NT2/D1 (cell line): Measurements from ENCODE around the gene ZNF618.

Experiments
- DNase-seq: peaks from one replicate; pipeline ENCODE4 v3.0.0-alpha.2; 2011; ENCODE audit warnings: low read depth, low spot score
- H3K27me3 ChIP-seq: 2 replicates; pipeline ENCODE4 v1.6.0; 2011; ENCODE audit warnings: mild to moderate bottlenecking; ENCODE audit not compliant: insufficient read length, insufficient read depth
- H3K36me3 ChIP-seq: 2 replicates; pipeline ENCODE4 v1.6.1; 2011; ENCODE audit warnings: mild to moderate bottlenecking, low read length, mixed read lengths; ENCODE audit not compliant: insufficient read depth, insufficient read length
- H3K4me1 ChIP-seq: 2 replicates; pipeline ENCODE4 v1.5.1; 2011; ENCODE audit not compliant: insufficient read depth, insufficient read length
- H3K4me3 ChIP-seq: 2 replicates; pipeline ENCODE4 v1.5.1; 2011; ENCODE audit warnings: low read depth; ENCODE audit not compliant: insufficient read length
- H3K9ac ChIP-seq: 2 replicates; pipeline ENCODE4 v1.6.0; 2011; ENCODE audit warnings: low read depth; ENCODE audit not compliant: insufficient read length
- H3K9me3 ChIP-seq: 2 replicates; pipeline ENCODE4 v1.5.1; 2011; ENCODE audit warnings: mild to moderate bottlenecking, low read length; ENCODE audit not compliant: insufficient read depth
- SUZ12 ChIP-seq: IDR thresholded peaks from 2 replicates; pipeline ENCODE4 v1.6.1; 2011; ENCODE audit not compliant: insufficient read length, insufficient read depth; ENCODE audit errors: extremely low read depth
- YY1 ChIP-seq: IDR thresholded peaks from 2 replicates; pipeline ENCODE4 v1.6.1; 2011; ENCODE audit not compliant: insufficient read length, insufficient read depth
- ZNF274 ChIP-seq: IDR thresholded peaks from 2 replicates; pipeline ENCODE4 v1.6.1; 2011; ENCODE audit warnings: mild to moderate bottlenecking, low read depth, low read length

ZNF618 gene

GRCh38 chr9:114000063-114000454 is 124.0 kb downstream of the ZNF618 start:
- TF ChIP-seq YY1 (no peak), ZNF274 (no peak), SUZ12 (no peak)
- peaks cover 8% of the 10 kb centered on the region for H3K4me1 ChIP-seq
- H3K27me3 ChIP-seq = no peaks in the 10 kb centered on the region
- H3K9me3 ChIP-seq = no peaks in the 10 kb centered on the region
- DNase-seq = no peak
- no peak overlapping the region for H3K4me3 ChIP-seq
- no peak overlapping the region for H3K9ac ChIP-seq
- peaks cover 20% of the 10 kb centered on the region for H3K36me3 ChIP-seq

- peak overlapping the region; percentile 29 for H3K9ac ChIP-seq
- no peak for TF ChIP-seq SUZ12
- TF ChIP-seq ZNF274 = no peak
- TF ChIP-seq YY1 = no peak
- no peaks in the 10 kb centered on the region for H3K9me3 ChIP-seq
- peaks cover 27% of the 10 kb centered on the region for H3K36me3 ChIP-seq
- H3K4me1 ChIP-seq = peaks cover 8% of the 10 kb centered on the region
- no peak overlapping the region for H3K4me3 ChIP-seq
- no peaks in the 10 kb centered on the region for H3K27me3 ChIP-seq
- no peak for DNase-seq
Measured at GRCh38 chr9:114000671-114001409, 124.7 kb downstream of the ZNF618 start.

DNA sequence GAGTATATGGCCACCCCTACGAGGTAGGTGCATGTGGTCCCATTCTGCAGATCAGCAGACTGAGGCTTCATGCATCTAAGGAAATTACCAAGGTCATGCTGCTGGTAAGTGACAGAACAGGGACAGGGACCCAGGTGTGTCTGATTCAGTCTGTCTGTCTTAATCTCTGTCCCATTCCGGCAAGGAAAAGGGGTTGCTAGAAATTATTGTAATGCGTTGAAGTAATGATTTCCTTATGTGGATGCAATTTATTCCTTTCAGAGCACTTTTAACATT is 125.2 kb downstream of the ZNF618 start:
- H3K27me3 ChIP-seq = no peaks in the 10 kb centered on the region
- peaks cover 27% of the 10 kb centered on the region for H3K36me3 ChIP-seq
- TF ChIP-seq ZNF274 = no peak
- TF ChIP-seq SUZ12 = no peak
- no peak for TF ChIP-seq YY1
- no peak for DNase-seq
- peaks cover 8% of the 10 kb centered on the region for H3K4me1 ChIP-seq
- no peak overlapping the region for H3K4me3 ChIP-seq
- H3K9me3 ChIP-seq = no peaks in the 10 kb centered on the region
- H3K9ac ChIP-seq = no peak overlapping the region

DNA sequence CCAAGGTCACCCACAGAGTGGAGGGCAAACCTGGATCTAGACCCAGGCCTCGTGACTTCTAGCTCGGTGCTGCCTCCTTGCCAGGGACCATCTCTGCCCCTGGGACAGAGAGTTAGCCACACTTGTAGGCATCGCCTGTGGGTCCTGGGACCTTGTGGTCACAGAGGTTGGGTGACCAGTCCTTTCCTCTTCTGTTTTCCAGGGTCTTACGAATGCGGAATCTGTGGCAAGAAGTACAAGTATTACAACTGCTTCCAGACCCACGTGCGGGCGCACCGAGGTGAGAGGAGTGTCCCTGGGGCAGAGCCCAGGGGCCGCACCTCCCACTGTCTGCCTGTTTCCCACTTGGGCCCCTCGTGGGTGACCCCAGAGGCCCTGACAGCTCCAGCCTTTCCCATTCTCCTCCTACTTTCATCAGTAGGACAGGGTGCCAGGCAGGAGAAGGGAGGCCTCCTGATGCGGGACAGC is 125.7 kb downstream of the ZNF618 start:
- DNase-seq = no peak
- peaks cover 8% of the 10 kb centered on the region for H3K4me1 ChIP-seq
- no peaks in the 10 kb centered on the region for H3K9me3 ChIP-seq
- H3K27me3 ChIP-seq = no peaks in the 10 kb centered on the region
- H3K36me3 ChIP-seq = peaks cover 27% of the 10 kb centered on the region
- no peak overlapping the region for H3K9ac ChIP-seq
- H3K4me3 ChIP-seq = no peak overlapping the region
- no peak for TF ChIP-seq ZNF274
- TF ChIP-seq YY1 = no peak
- TF ChIP-seq SUZ12 = no peak

DNA sequence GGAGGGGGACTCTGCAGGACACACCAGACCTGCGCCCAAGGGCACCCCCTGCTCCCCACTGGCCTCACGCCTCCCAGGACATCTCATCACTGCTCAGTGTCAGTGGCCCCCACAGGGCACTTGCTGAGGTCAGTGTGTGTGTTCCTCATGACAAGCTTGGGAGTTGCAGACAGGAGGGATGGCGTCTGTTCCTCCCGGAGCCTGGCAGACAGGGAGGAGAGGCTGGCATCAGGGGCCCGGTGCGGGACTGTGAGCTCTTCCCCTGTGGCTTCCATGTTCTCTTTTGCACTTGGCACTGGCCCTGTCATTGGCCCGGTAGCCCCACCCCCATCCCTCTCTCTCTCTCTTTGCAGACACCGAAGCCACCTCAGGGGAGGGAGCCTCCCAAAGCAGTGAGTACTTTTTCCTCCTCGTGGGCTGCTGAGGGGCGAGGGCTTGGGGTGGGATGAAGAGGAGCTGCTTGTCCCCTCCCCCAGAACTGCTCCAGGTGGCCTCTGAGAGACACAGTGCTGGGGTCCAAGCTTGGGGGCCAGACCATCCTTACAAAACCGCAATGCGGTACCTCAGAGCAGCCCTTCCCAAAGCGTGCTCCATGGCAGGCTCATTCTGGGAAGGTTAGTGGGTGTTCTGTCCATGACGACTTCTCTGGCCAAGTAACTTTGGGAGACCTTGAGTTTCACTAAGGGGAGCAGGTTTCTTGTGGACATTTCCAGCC is 126.3 kb downstream of the ZNF618 start:
- no peaks in the 10 kb centered on the region for H3K27me3 ChIP-seq
- no peak overlapping the region for H3K9ac ChIP-seq
- H3K4me3 ChIP-seq = no peak overlapping the region
- peaks cover 27% of the 10 kb centered on the region for H3K36me3 ChIP-seq
- no peak for TF ChIP-seq YY1
- TF ChIP-seq ZNF274 = no peak
- TF ChIP-seq SUZ12 = no peak
- DNase-seq = no peak
- H3K9me3 ChIP-seq = no peaks in the 10 kb centered on the region
- peaks cover 8% of the 10 kb centered on the region for H3K4me1 ChIP-seq

GRCh38 chr9:114002986-114003350 is 126.9 kb downstream of the ZNF618 start:
- Histone ChIP-seq H3K9me3 (no peaks in the 10 kb centered on the region), H3K4me3 (no peak overlapping the region), H3K4me1 (peaks cover 8% of the 10 kb centered on the region), H3K27me3 (no peaks in the 10 kb centered on the region), H3K9ac (no peak overlapping the region), H3K36me3 (peaks cover 30% of the 10 kb centered on the region)
- TF ChIP-seq YY1 (no peak), SUZ12 (no peak), ZNF274 (no peak)
- no peak for DNase-seq

DNA sequence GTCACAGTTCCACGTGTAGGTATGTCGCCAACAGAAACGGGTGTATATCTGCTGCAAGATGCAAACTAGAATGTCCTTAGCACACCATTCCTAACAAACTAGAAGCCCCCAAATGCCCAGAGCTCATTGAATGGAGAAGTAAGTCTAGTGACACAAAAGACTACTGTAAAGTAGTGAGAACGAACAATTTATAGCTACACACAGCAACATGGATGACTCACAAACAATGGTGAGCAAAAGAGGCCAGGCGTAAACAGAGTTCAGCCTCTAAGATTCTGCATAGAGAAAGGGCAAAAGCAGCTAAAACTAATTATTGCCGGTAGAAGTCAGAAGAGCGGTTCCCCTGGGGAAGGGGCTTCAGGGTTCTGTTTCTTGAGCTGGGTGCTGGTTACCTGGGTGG is 127.2 kb downstream of the ZNF618 start:
- no peak overlapping the region for H3K9ac ChIP-seq
- H3K4me1 ChIP-seq = peaks cover 8% of the 10 kb centered on the region
- no peaks in the 10 kb centered on the region for H3K9me3 ChIP-seq
- no peak for DNase-seq
- no peak overlapping the region for H3K4me3 ChIP-seq
- peaks cover 32% of the 10 kb centered on the region for H3K36me3 ChIP-seq
- H3K27me3 ChIP-seq = no peaks in the 10 kb centered on the region
- no peak for TF ChIP-seq ZNF274
- no peak for TF ChIP-seq YY1
- TF ChIP-seq SUZ12 = no peak

- TF ChIP-seq SUZ12 (no peak), ZNF274 (no peak), YY1 (no peak)
- no peak overlapping the region for H3K4me3 ChIP-seq
- H3K36me3 ChIP-seq = peaks cover 33% of the 10 kb centered on the region
- H3K4me1 ChIP-seq = peaks cover 8% of the 10 kb centered on the region
- DNase-seq = no peak
- no peaks in the 10 kb centered on the region for H3K9me3 ChIP-seq
- H3K9ac ChIP-seq = no peak overlapping the region
- no peaks in the 10 kb centered on the region for H3K27me3 ChIP-seq
Measured at GRCh38 chr9:114003758-114004157, 127.6 kb downstream of the ZNF618 start.
